Right atrium auricular region (tissue), 2 donors: Measurements from ENCODE around the gene VWCE. TPM values are rescaled to one million over a fixed set of nuclear protein-coding genes. Genes with fewer than 3 reads are reported as not detected.

Source experiments
- DNase-seq: peaks from one replicate; pipeline ENCODE4 v3.0.0-alpha.2; 2019; ENCODE audit warnings: low spot score
- H3K27ac ChIP-seq, 2 donors: fragments of 200-600 bp; sonication (generic); 1 replicate in 1 of 2; 2 replicates in 1 of 2; pipeline ENCODE4 v1.5.1; 2016 to 2019
- H3K27me3 ChIP-seq, 2 donors: fragments of 200-600 bp; sonication (generic); one replicate each; pipeline versions ENCODE4 v1.5.1 to v1.6.0; 2017 to 2019
- H3K36me3 ChIP-seq: fragments of 200-600 bp; sonication (generic); one replicate; pipeline ENCODE4 v1.5.1; 2016
- H3K4me1 ChIP-seq, 2 donors: fragments of 200-600 bp; sonication (generic); one replicate each; pipeline versions ENCODE4 v1.5.1 to v1.6.0; 2017 to 2019
- H3K4me3 ChIP-seq, 2 donors: fragments of 200-600 bp; sonication (generic); 1 replicate in 1 of 2; 2 replicates in 1 of 2; pipeline ENCODE4 v1.5.1; 2017 to 2019; ENCODE audit warnings: mild to moderate bottlenecking in 1 of 2, moderate library complexity in 1 of 2
- H3K9me3 ChIP-seq, 2 donors: fragments of 200-600 bp; sonication (generic); one replicate each; pipeline ENCODE4 v1.5.1; 2019
- total RNA-seq, 2 donors: library from RNA; depleted of rRNA; stranded (reverse); fragments of >200 nt; gene quantifications; one replicate each; pipeline ENCODE4 v1.1.0, GENCODE V29; 2016
- TF ChIP-seq, protein P1 (sequence below), 2 donors: fragments of 200-600 bp; sonication (generic); IDR thresholded peaks; one replicate each; pipeline ENCODE4 v1.5.1; 2019; ENCODE audit warnings: antibody characterized with exemption in 2 of 2

Gene VWCE
- total RNA-seq, 2 donors from 2014 or later = 0.48 to 0.94 TPM

DNA sequence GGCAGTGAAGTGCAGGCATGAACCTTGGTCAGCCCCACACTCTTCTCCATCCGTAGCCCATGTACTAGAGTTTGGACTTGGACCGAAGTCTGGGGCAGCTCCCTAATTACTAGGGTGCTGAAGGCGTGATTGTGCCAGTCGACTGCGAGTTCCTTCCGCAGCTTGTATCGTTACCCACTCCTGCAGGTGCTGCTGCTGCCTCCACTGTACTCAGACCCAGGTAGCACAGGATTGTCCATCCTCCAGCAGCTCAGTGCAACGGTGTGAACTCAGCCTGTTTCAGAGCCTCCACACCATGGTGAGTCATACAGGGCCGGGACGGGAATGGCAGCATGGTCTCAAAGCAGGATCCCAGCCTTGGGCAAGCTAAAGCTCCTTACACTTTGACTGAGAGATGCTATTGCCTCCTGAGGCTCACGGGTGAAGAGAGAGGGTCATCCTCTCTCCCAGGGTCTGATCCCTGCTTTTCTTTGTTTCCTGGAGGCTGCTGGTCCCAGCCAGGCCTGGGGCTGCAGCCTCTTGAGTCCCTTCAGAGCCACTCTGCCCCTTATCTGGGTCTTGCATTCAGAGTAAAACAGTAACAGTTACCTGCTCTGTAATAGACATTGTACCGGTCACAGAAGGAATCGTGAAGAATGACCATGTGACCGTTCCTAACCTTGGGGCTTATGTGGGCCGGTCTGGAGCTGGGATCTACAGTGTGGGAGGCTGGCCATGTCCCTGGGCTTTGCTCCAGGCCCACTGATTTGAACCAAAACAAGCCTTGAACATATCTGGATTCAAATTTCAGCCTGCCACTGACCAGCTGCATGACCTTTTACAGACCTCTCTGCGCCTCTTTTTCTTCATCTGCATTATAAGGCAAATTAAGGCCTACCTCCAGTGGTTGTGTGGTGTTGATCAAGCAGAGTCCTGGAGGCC, 39.6 kb upstream of the VWCE start:
- Histone ChIP-seq H3K27me3 (no peaks in the 10 kb centered on the region), H3K9me3 (no peaks in the 10 kb centered on the region), H3K36me3 (no peaks in the 10 kb centered on the region), H3K4me1 (peaks cover 0 to 28% of the 10 kb centered on the region in 2 donors), H3K4me3 (no peak overlapping the region), H3K27ac (no peak overlapping the region)
- no peak for DNase-seq
- TF ChIP-seq, protein P1, sequence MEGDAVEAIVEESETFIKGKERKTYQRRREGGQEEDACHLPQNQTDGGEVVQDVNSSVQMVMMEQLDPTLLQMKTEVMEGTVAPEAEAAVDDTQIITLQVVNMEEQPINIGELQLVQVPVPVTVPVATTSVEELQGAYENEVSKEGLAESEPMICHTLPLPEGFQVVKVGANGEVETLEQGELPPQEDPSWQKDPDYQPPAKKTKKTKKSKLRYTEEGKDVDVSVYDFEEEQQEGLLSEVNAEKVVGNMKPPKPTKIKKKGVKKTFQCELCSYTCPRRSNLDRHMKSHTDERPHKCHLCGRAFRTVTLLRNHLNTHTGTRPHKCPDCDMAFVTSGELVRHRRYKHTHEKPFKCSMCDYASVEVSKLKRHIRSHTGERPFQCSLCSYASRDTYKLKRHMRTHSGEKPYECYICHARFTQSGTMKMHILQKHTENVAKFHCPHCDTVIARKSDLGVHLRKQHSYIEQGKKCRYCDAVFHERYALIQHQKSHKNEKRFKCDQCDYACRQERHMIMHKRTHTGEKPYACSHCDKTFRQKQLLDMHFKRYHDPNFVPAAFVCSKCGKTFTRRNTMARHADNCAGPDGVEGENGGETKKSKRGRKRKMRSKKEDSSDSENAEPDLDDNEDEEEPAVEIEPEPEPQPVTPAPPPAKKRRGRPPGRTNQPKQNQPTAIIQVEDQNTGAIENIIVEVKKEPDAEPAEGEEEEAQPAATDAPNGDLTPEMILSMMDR (IDR thresholded peaks at IDR 0.05) = no peak

DNA sequence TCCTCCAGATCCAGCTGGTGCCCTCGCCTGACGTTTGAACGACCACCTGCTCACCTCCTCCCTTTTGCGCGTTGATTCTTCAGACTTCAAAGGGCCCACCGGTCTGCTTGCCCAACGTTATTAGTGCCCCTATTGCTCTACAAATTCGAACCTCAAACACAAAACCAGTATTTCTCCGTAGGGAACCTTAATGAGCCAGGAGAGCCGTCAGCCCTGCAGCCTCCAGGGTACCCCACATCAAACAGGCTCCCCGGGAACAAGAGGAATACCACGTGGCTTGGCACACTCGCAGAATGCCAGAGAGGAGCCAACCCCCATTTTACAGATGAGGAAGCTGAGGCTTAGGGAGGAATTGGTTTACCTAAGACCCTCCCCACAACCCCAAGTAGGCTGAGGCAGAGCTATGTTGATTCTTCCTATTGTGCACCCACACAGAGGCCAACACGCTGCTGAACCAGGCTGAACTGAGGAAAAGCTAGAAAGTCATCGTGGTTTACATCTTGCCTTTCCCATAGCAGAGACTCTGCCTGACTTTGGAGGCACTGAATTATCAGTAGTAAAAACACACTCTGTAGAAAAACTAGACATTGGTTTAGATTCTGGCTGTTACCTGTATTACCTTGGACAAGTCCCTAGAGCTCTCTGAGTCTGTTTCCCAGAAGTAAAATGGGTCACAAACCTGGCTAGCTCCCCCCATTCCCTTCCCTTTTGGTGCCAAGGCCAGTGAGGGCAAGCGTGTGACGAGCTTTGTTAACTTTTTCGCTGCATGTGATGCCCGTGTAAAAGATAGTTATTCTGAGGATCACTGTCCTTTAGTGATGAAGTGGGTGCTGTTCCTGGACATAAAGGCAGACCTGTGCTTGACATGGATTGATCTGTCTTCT, 38.7 kb upstream of the VWCE start:
- Histone ChIP-seq H3K36me3 (peaks cover 9% of the 10 kb centered on the region), H3K9me3 (no peaks in the 10 kb centered on the region), H3K27ac (peak overlapping the region; percentile 84 to 93), H3K4me3 (peak overlapping the region; percentile 87 to 99), H3K27me3 (no peaks in the 10 kb centered on the region), H3K4me1 (peaks cover 0 to 28% of the 10 kb centered on the region in 2 donors)
- DNase-seq = no peak
- TF ChIP-seq, protein P1 (IDR thresholded peaks at IDR 0.05) = no peak

DNA sequence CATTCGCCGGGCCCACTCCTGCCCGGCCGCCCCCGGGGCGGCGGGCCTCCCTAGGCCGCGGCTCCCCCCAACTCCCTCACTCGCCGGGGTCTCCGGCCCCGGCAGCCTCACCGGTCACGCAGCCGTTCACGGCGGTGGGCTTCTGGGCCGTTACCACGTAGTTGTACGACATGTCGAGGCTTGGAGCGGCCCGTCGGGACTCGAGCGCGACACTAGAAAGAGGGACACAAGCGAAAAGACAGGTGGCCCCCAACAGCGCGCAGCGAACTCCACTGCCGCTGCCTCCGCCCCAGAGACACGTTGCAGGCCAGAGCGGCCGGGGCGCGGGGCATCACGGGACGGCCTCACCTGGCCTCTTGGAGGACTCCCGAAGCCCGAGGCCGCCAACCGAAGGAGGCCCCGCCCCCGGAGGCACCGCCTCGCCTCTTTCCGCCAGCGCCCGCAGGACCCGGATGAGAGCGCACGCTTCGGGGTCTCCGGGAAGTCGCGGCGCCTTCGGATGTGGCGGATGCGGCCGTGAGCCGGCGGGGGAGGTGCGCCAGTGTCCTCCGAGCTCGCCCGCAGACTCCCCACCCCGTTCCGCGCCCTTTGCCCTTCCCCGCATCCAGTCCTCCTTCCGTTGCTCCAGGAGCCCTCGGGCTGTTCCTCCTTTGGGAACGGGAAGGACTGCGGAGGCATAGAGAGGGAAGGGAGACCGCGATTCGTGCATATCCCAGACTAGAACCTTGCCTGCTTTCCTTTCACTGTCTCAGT, 37.9 kb upstream of the VWCE start, which contains the start of the genes DDB1 and TKFC:
Gene DDB1 (minus strand): TSS at position 309 of the 753 bp plus-strand sequence. CDS start 137 bp downstream, at position 172.
Gene TKFC (plus strand): TSS at position 432 of the 753 bp plus-strand sequence. CDS start 1,501 bp downstream, outside the sequence.
- peak; percentile 93 for DNase-seq
- Histone ChIP-seq H3K36me3 (peaks cover 16% of the 10 kb centered on the region), H3K9me3 (no peaks in the 10 kb centered on the region), H3K4me3 (peak within 1 kb of the TSS; percentile 87 to 99), H3K27ac (peak within 1 kb of the TSS; percentile 84 to 93), H3K27me3 (no peaks in the 10 kb centered on the region), H3K4me1 (peaks cover 0 to 28% of the 10 kb centered on the region in 2 donors)
- TF ChIP-seq, protein P1 (IDR thresholded peaks at IDR 0.05) = peak in 1 of 2 donors; percentile 30

DNA sequence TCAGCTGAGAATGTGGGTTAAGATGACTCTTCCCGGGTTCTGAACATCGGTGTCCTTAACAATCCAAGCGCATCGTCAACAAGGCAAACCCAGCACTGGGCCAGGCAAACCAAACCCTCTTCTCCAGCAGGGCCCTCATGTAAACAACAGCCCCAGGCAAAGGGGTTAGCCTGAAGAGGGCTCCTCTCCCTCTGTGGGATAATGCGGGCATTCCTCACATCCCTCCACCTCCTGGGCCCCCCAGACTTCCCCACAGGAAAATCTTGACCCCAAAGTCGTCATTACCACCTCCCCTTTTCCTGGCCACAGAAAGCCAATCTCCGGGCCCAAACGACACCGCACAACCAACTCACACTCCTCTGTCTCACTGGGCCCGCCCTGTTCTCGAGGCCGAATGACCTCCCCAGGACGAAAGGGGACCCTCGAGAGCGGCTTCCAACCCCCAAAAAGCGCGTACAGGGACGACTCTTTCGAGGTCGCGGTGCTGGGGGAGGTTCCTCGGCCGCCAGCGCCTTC, 37.2 kb upstream of the VWCE start:
- H3K4me3 ChIP-seq = peak overlapping the region; percentile 87 to 99
- peak overlapping the region; percentile 84 to 93 for H3K27ac ChIP-seq
- H3K9me3 ChIP-seq = no peaks in the 10 kb centered on the region
- no peaks in the 10 kb centered on the region for H3K27me3 ChIP-seq
- DNase-seq = no peak
- peaks cover 20% of the 10 kb centered on the region for H3K36me3 ChIP-seq
- H3K4me1 ChIP-seq = peaks cover 0 to 33% of the 10 kb centered on the region in 2 donors
- TF ChIP-seq, protein P1 (IDR thresholded peaks at IDR 0.05) = no peak

DNA sequence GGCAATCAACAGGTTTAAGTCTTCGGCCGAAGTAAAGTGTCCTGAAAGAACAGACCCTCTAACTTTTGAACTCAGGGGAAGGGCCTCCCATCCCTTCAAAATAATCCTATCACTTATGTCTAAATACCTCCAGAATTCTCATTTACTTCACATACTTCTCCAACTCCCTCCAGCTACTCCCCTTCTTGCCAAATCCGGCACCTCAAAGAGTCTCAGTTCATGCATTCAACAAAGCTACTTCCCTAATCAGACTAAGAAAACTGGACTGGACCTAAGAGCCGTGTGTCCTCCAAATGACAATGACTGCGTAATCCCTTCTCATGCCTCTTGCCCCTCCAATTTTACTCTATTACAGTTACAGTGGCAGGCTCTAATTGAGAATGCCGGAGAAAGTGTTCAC, 36.5 kb upstream of the VWCE start:
- Histone ChIP-seq H3K27ac (peak overlapping the region in 1 of 2 donors; percentile 93), H3K9me3 (no peaks in the 10 kb centered on the region), H3K36me3 (peaks cover 21% of the 10 kb centered on the region), H3K27me3 (no peaks in the 10 kb centered on the region), H3K4me3 (peak overlapping the region in 1 of 2 donors; percentile 99), H3K4me1 (peaks cover 0 to 34% of the 10 kb centered on the region in 2 donors)
- no peak for DNase-seq
- TF ChIP-seq, protein P1 (IDR thresholded peaks at IDR 0.05) = no peak
